Body of pancreas (tissue), 4 donors: ENCODE data around the gene SLC29A3. TPM values are rescaled to one million over a fixed set of nuclear protein-coding genes. Genes with fewer than 3 reads are reported as not detected.

Source experiments
- ATAC-seq: fragments of 150-250 bp; one replicate; pipeline ENCODE4 v1.9.1; 2016
- DNase-seq, 4 donors: peaks; one replicate each; pipeline ENCODE4 v3.0.0-alpha.2; 2019
- H3K27ac ChIP-seq, 4 donors: fragments of 200-600 bp; sonication (generic); 1 replicate in 3 of 4; 2 replicates in 1 of 4; pipeline versions ENCODE4 v1.5.1 to v1.6.1; 2016 to 2019; ENCODE audit warnings: mild to moderate bottlenecking in 1 of 4, mixed read lengths in 1 of 4, moderate library complexity in 1 of 4
- H3K27me3 ChIP-seq, 2 donors: fragments of 200-600 bp; sonication (generic); one replicate each; pipeline ENCODE4 v1.6.0; 2016; ENCODE audit warnings: mild to moderate bottlenecking in 1 of 2
- H3K36me3 ChIP-seq, 2 donors: fragments of 200-600 bp; sonication (generic); replicated peaks in 1 of 2; 2 replicates each; pipeline ENCODE4 v1.5.1; 2016; ENCODE audit warnings: low read depth in 2 of 2; ENCODE audit not compliant: insufficient read depth in 1 of 2
- H3K4me1 ChIP-seq: fragments of 200-600 bp; sonication (generic); one replicate; pipeline ENCODE4 v1.6.0; 2016
- H3K4me3 ChIP-seq, 2 donors: fragments of 200-600 bp; sonication (generic); 1 replicate in 1 of 2; 2 replicates in 1 of 2; pipeline ENCODE4 v1.5.1; 2016 to 2019
- H3K9me3 ChIP-seq, 3 donors: fragments of 200-600 bp; sonication (generic); 1 replicate in 2 of 3; 2 replicates in 1 of 3; pipeline ENCODE4 v1.5.1; 2016
- CTCF ChIP-seq, 7 experiments: fragments of 450-650 bp in 4 of 7; fragments of 200-600 bp in 3 of 7; sonication (generic) in 3 of 7; IDR thresholded peaks; one replicate each; pipeline ENCODE4 v1.5.1; 2016 to 2019; ENCODE audit warnings: antibody characterized with exemption in 7 of 7
- POLR2A ChIP-seq, 3 donors: fragments of 450-650 bp; IDR thresholded peaks; one replicate each; pipeline ENCODE4 v1.6.1; 2016; ENCODE audit warnings: antibody characterized with exemption in 3 of 3, mild to moderate bottlenecking in 2 of 3
- WGBS, 2 donors: methylation state at CpG; one replicate each; pipeline ENCODE4 v1.1.5; 2017; 5-methylcytosine and 5-hydroxymethylcytosine counted together
- intact Hi-C: fragments of 100-400 bp; cut with DNase I; formaldehyde crosslinking; loops from one replicate; pipeline ENCODE4 v1.15.1; 2023
- total RNA-seq, 2 donors: library from RNA; depleted of rRNA; stranded (reverse); fragments of >200 nt; gene quantifications; one replicate each; pipeline ENCODE4 v1.1.0, GENCODE V29; 2016

SLC29A3 gene
- total RNA-seq, 2 donors from 2014 or later = 0.99 to 5.2 TPM

- Histone ChIP-seq H3K27me3 (no peaks in the 10 kb centered on the region), H3K9me3 (no peaks in the 10 kb centered on the region), H3K4me1 (no peaks in the 10 kb centered on the region), H3K4me3 (no peak overlapping the region), H3K27ac (no peak overlapping the region), H3K36me3 (no peaks in the 10 kb centered on the region)
- intact Hi-C loops = loop anchor here (10.0 kb wide), 1 partner anchor 450 kb away; no protein-coding TSS in a partner anchor
- TF ChIP-seq CTCF (IDR thresholded peaks at IDR 0.05) = no peak
- TF ChIP-seq POLR2A (IDR thresholded peaks at IDR 0.05) = no peak
- WGBS, 2 donors = 90 to 92% methylated on average over 14 to 15 of the region's 15 CpGs
- DNase-seq = no peak
- ATAC-seq = no peak
Measured at GRCh38 chr10:71335173-71335708, 16.2 kb downstream of the SLC29A3 start.

- 91 to 97% methylated on average over 4 to 6 of the region's 6 CpGs for WGBS, 2 donors
- TF ChIP-seq POLR2A (IDR thresholded peaks at IDR 0.05) (no peak), CTCF (IDR thresholded peaks at IDR 0.05) (no peak)
- no peaks in the 10 kb centered on the region for H3K4me1 ChIP-seq
- ATAC-seq = no peak
- no peaks in the 10 kb centered on the region for H3K36me3 ChIP-seq
- no peak overlapping the region for H3K4me3 ChIP-seq
- no peak for DNase-seq
- no peaks in the 10 kb centered on the region for H3K27me3 ChIP-seq
- intact Hi-C loops = loop anchor here (10.0 kb wide), 1 partner anchor 448 kb away; no protein-coding TSS in a partner anchor
- H3K27ac ChIP-seq = no peak overlapping the region
- no peaks in the 10 kb centered on the region for H3K9me3 ChIP-seq
Measured at GRCh38 chr10:71336632-71337031, 17.6 kb downstream of the SLC29A3 start.

- no peak for DNase-seq
- TF ChIP-seq CTCF (IDR thresholded peaks at IDR 0.05) (no peak), POLR2A (IDR thresholded peaks at IDR 0.05) (no peak)
- WGBS, 2 donors = 93 to 100% methylated on average over 7 to 13 of the region's 13 CpGs
- no peak overlapping the region for H3K27ac ChIP-seq
- ATAC-seq = no peak
- H3K9me3 ChIP-seq = no peaks in the 10 kb centered on the region
- no peaks in the 10 kb centered on the region for H3K27me3 ChIP-seq
- no peaks in the 10 kb centered on the region for H3K4me1 ChIP-seq
- no peak overlapping the region for H3K4me3 ChIP-seq
- intact Hi-C loops = loop anchor here (10.0 kb wide), 1 partner anchor 448 kb away; no protein-coding TSS in a partner anchor
- no peaks in the 10 kb centered on the region for H3K36me3 ChIP-seq
Measured at GRCh38 chr10:71337219-71337701, 18.2 kb downstream of the SLC29A3 start.

GRCh38 chr10:71338728-71339495 lies 19.9 kb downstream of the SLC29A3 start:
- TF ChIP-seq CTCF (IDR thresholded peaks at IDR 0.05) = no peak
- no peak for TF ChIP-seq POLR2A (IDR thresholded peaks at IDR 0.05)
- Histone ChIP-seq H3K27me3 (no peaks in the 10 kb centered on the region), H3K4me1 (no peaks in the 10 kb centered on the region), H3K36me3 (no peaks in the 10 kb centered on the region), H3K9me3 (no peaks in the 10 kb centered on the region), H3K4me3 (no peak overlapping the region), H3K27ac (no peak overlapping the region)
- ATAC-seq (no peak), DNase-seq (no peak)
- intact Hi-C loops = loop anchor here (10.0 kb wide), 1 partner anchor 446 kb away; no protein-coding TSS in a partner anchor
- WGBS, 2 donors = 80 to 89% methylated on average over 11 to 13 of the region's 13 CpGs
